ENCODE data around the gene DGAT2L6. TPM values are rescaled to one million over a fixed set of nuclear protein-coding genes. Genes with fewer than 3 reads are reported as not detected.

Gene DGAT2L6
- total RNA-seq = not detected in 2 replicates
- long read RNA-seq = 0 reads

- TF ChIP-seq CTCF (conservative IDR thresholded peaks at IDR 0.05) = no peak
Measured at GRCh38 chrX:70176938-70177533, at the start of gene DGAT2L6. DGAT2L6 (plus strand) TSS chrX:70177483; CDS start chrX:70177583, 100 bp downstream.

GRCh38 chrX:70128071-70128470 is 49.2 kb upstream of the DGAT2L6 start:
- Mint-ChIP-seq H3K9me3 (peaks cover 13% of the 10 kb centered on the region), H3K27me3 (ENCODE audit: low read depth) (no peaks in the 10 kb centered on the region), H3K27ac (ENCODE audit: unreplicated experiment) (no peak overlapping the region), H3K4me1 (peaks cover 3% of the 10 kb centered on the region), H3K4me3 (no peak overlapping the region), H3K36me3 (ENCODE audit: low read depth) (peaks cover 2% of the 10 kb centered on the region)
- no peak for TF ChIP-seq CTCF (conservative IDR thresholded peaks at IDR 0.05)
- DNase-seq (ENCODE audit: low read depth, low spot score) = no peak

More at GRCh38 chrX:70176938-70177533, at the start of gene DGAT2L6:
- Mint-ChIP-seq H3K9me3 (peaks cover 4% of the 10 kb centered on the region), H3K4me3 (no peak within 1 kb of the TSS), H3K36me3 (ENCODE audit: low read depth) (no peaks in the 10 kb centered on the region), H3K4me1 (peaks cover 16% of the 10 kb centered on the region), H3K27ac (ENCODE audit: unreplicated experiment) (no peak within 1 kb of the TSS), H3K27me3 (ENCODE audit: low read depth) (no peaks in the 10 kb centered on the region)
- no peak for DNase-seq (ENCODE audit: low read depth, low spot score)

GRCh38 chrX:70129816-70130215 is 47.5 kb upstream of the DGAT2L6 start:
- H3K4me1 Mint-ChIP-seq = peaks cover 11% of the 10 kb centered on the region
- no peak overlapping the region for H3K4me3 Mint-ChIP-seq
- H3K9me3 Mint-ChIP-seq = peaks cover 4% of the 10 kb centered on the region
- no peaks in the 10 kb centered on the region for H3K27me3 Mint-ChIP-seq (ENCODE audit: low read depth)
- no peak overlapping the region for H3K27ac Mint-ChIP-seq (ENCODE audit: unreplicated experiment)
- no peak for DNase-seq (ENCODE audit: low read depth, low spot score)
- H3K36me3 Mint-ChIP-seq (ENCODE audit: low read depth) = no peaks in the 10 kb centered on the region
- TF ChIP-seq CTCF (conservative IDR thresholded peaks at IDR 0.05) = no peak

- H3K4me3 Mint-ChIP-seq = peak overlapping the region; percentile 61
- no peak for DNase-seq (ENCODE audit: low read depth, low spot score)
- H3K36me3 Mint-ChIP-seq (ENCODE audit: low read depth) = no peaks in the 10 kb centered on the region
- no peaks in the 10 kb centered on the region for H3K27me3 Mint-ChIP-seq (ENCODE audit: low read depth)
- H3K27ac Mint-ChIP-seq (ENCODE audit: unreplicated experiment) = no peak overlapping the region
- H3K9me3 Mint-ChIP-seq = peaks cover 2% of the 10 kb centered on the region
- TF ChIP-seq CTCF (conservative IDR thresholded peaks at IDR 0.05) = no peak
- peaks cover 18% of the 10 kb centered on the region for H3K4me1 Mint-ChIP-seq
Measured at GRCh38 chrX:70132224-70132623, 45.1 kb upstream of the DGAT2L6 start.

- Mint-ChIP-seq H3K4me3 (peak overlapping the region; percentile 100), H3K4me1 (peaks cover 18% of the 10 kb centered on the region), H3K27ac (ENCODE audit: unreplicated experiment) (peak overlapping the region; percentile 53), H3K36me3 (ENCODE audit: low read depth) (no peaks in the 10 kb centered on the region), H3K9me3 (peaks cover 2% of the 10 kb centered on the region), H3K27me3 (ENCODE audit: low read depth) (no peaks in the 10 kb centered on the region)
- DNase-seq (ENCODE audit: low read depth, low spot score) = no peak
- no peak for TF ChIP-seq CTCF (conservative IDR thresholded peaks at IDR 0.05)
Measured at GRCh38 chrX:70132877-70133302, 44.4 kb upstream of the DGAT2L6 start.
